VCaP (cell line): Measurements from ENCODE around the gene HIBCH.
A peak's percentile ranks its signal among the peaks of the same experiment; 100 is the strongest.

Source experiments
- H3K27ac ChIP-seq: fragments of 450-650 bp; 2 replicates; pipeline ENCODE4 v1.5.1; 2017
- TF ChIP-seq, protein P1 (sequence below): fragments of 450-650 bp; conservative IDR thresholded peaks from 2 replicates; pipeline ENCODE4 v1.5.1; 2017; ENCODE audit warnings: mild to moderate bottlenecking, moderate library complexity

Gene HIBCH

GRCh38 chr2:190351955-190352354 is 32.3 kb upstream of the HIBCH start:
- peak overlapping the region; percentile 40; the same call in 1 of the 2 replicates for H3K27ac ChIP-seq
- TF ChIP-seq, protein P1, sequence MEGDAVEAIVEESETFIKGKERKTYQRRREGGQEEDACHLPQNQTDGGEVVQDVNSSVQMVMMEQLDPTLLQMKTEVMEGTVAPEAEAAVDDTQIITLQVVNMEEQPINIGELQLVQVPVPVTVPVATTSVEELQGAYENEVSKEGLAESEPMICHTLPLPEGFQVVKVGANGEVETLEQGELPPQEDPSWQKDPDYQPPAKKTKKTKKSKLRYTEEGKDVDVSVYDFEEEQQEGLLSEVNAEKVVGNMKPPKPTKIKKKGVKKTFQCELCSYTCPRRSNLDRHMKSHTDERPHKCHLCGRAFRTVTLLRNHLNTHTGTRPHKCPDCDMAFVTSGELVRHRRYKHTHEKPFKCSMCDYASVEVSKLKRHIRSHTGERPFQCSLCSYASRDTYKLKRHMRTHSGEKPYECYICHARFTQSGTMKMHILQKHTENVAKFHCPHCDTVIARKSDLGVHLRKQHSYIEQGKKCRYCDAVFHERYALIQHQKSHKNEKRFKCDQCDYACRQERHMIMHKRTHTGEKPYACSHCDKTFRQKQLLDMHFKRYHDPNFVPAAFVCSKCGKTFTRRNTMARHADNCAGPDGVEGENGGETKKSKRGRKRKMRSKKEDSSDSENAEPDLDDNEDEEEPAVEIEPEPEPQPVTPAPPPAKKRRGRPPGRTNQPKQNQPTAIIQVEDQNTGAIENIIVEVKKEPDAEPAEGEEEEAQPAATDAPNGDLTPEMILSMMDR, result no peak

DNA sequence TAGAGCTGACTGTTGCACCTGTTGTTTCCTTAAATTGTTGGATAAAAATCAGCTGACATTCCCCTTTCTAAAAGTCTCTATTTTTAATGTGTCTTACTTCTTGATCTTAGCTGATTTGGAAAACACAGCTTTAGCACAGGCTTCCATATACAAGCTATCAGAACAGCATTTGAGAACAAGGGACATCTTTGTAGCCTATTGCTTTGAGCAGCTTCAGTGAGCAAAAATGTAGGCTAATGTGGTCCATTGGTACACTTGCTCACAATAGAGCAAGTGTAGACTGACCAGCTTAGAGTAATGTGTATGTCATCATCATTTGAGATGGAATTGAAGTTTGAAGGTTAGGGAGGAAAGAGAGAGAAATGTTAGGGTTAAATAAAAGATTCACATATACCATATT is 30.7 kb upstream of the HIBCH start:
- no peak overlapping the region for H3K27ac ChIP-seq
- TF ChIP-seq, protein P1, result no peak

- H3K27ac ChIP-seq, result peak overlapping the region; percentile 77
- TF ChIP-seq, protein P1, result peak; percentile 77
Measured at GRCh38 chr2:190344276-190344827, 24.7 kb upstream of the HIBCH start.

GRCh38 chr2:190343536-190344275 is 24.1 kb upstream of the HIBCH start, which contains the start of gene INPP1:
INPP1 (plus strand) TSS chr2:190343589; CDS start chr2:190360103, 16,514 bp downstream.
- TF ChIP-seq, protein P1, result no peak
- peak within 1 kb of the TSS; percentile 77 for H3K27ac ChIP-seq

- TF ChIP-seq, protein P1, result no peak
- H3K27ac ChIP-seq, result peak overlapping the region; percentile 77
Measured at GRCh38 chr2:190343089-190343535, 23.5 kb upstream of the HIBCH start.

DNA sequence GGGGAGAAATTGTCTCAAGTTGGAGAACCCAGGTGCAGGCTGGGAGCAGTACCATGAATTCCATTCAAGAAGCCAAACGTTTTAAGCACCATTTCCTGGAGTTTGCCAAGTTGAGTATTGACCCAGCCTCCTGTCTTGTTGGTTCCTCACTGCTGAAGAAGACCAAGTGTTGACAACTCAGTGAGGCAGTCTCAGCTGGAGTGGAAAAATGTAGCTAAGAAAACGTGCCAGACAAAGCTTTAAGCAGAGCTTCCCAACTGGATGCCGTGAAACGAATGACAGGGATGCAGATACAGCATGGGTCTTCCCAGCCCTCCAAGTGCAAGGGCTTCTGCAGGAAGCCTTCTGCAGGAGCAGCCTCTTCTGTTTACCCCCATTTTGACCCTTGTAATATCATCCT is 23.0 kb upstream of the HIBCH start:
- no peak overlapping the region for H3K27ac ChIP-seq
- TF ChIP-seq, protein P1, result no peak

DNA sequence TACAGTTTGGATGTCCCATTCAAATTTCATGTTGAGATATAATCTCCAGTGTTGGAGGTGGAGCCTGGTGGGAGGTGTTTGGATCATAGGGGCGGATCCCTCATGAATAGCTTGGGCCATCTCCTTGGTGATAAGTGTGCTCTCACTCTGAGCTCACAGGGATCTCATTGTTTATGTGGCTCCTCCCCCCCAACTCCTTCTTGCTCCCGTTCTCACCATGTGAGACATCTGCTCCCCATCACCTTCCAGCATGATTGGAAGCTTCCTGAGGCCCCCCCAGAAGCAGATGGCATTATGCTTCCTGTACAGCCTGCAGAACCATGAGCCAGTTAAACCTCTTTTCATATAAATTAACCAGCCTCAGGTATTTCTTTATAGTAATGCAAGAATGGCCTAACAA is 20.7 kb upstream of the HIBCH start:
- H3K27ac ChIP-seq, result no peak overlapping the region
- TF ChIP-seq, protein P1, result no peak
